PFSK-1 (cell line): ENCODE data around the gene CCDC24.

Source experiments
- POLR2AphosphoS5 ChIP-seq: IDR thresholded peaks from 2 replicates; pipeline ENCODE4 v1.6.1; 2012; ENCODE audit warnings: low read depth, mild to moderate bottlenecking, control low read depth, low read length, moderate library complexity
- SIN3A ChIP-seq: IDR thresholded peaks from 2 replicates; pipeline ENCODE4 v1.6.1; 2012; ENCODE audit warnings: mild to moderate bottlenecking, low read length, moderate library complexity, borderline replicate concordance; ENCODE audit not compliant: insufficient read depth
- TAF1 ChIP-seq: IDR thresholded peaks from 2 replicates; pipeline ENCODE4 v1.6.1; 2012; ENCODE audit warnings: low read length, control low read depth, borderline replicate concordance; ENCODE audit not compliant: insufficient read depth

DNA sequence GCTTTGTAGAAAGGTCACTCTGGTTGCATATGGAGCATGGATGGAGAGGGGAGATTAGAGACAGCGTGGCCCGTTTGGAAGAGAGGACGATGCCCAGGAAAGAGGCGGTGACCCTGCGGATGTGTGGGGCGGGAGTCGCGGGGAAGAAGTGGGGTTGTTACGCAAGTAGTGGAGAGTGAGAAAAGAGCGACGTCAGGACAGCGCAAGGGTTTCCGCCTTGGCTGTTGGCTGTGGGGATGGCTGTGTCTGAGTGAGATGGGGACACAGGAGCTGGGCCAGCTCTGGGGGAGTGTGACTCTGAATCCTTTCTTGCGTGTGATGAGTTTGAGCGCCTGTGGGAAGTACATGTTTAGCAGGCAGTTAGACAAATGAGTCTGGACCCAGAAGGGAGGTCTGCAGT, 8.6 kb upstream of the CCDC24 start:
- TF ChIP-seq SIN3A: no peak
- no peak for TF ChIP-seq POLR2AphosphoS5
- no peak for TF ChIP-seq TAF1
